DOHH2 (cell line): ENCODE measurements around the gene TTC23.

Experiments used
- CTCF ChIP-seq: fragments of 200-600 bp; sonication (generic); IDR thresholded peaks from one replicate; pipeline ENCODE4 v1.5.1; 2014; ENCODE audit warnings: antibody characterized with exemption, mild to moderate bottlenecking, low read depth, low read length; ENCODE audit not compliant: poor library complexity, severe bottlenecking
- EZH2phosphoT487 ChIP-seq: fragments of 200-600 bp; sonication (generic); IDR thresholded peaks from 2 replicates; pipeline ENCODE4 v1.6.1; 2017; ENCODE audit warnings: borderline replicate concordance, mild to moderate bottlenecking, antibody characterized with exemption, low read length, moderate library complexity, mixed read lengths

- TF ChIP-seq CTCF = no peak
- TF ChIP-seq EZH2phosphoT487 = no peak
Measured at GRCh38 chr15:99126131-99126588, 123.2 kb downstream of the TTC23 start.
